CD4-positive, alpha-beta T cell (primary cell): Measurements from ENCODE around the gene ST3GAL3. TPM values are rescaled to one million over a fixed set of nuclear protein-coding genes. Genes with fewer than 3 reads are reported as not detected.

ENCODE experiments used
- ATAC-seq: fragments of 200-7000 bp; cut with Tn5 transposase; one replicate; pipeline ENCODE4 v1.10.0; 2022; ENCODE audit warnings: mild to moderate bottlenecking; ENCODE audit not compliant: poor library complexity
- CTCF ChIA-PET: fragments of 350-600 bp; sonication (Branson Sonifier 250); formaldehyde crosslinking; loops from one replicate; lab custom pipeline; 2021; ENCODE audit warnings: antibody characterized with exemption, inconsistent platforms; lab: Charles Lee
- POLR2A ChIA-PET: fragments of 350-600 bp; sonication (Branson Sonifier 250); formaldehyde crosslinking; loops from one replicate; lab custom pipeline; 2021; ENCODE audit warnings: antibody characterized with exemption, inconsistent platforms; lab: Charles Lee
- DNase-seq, 14 experiments: peaks; one replicate each; pipeline ENCODE4 v3.0.0-alpha.2; 2013 to 2020; ENCODE audit warnings: mixed read lengths in 2 of 14
- H3K27ac ChIP-seq, 2 donors: one replicate each; pipeline versions ENCODE4 v1.5.1 to v1.7.0; 2013; ENCODE audit warnings: low read length in 2 of 2, low read depth in 1 of 2, mild to moderate bottlenecking in 1 of 2
- H3K27me3 ChIP-seq, 2 experiments: 1 replicate in 1 of 2; 2 replicates in 1 of 2; pipeline versions ENCODE4 v1.6.1 to v1.7.0; 2013; ENCODE audit warnings: low read length in 2 of 2, control low read depth in 1 of 2, mild to moderate bottlenecking in 1 of 2, moderate library complexity in 1 of 2; ENCODE audit not compliant: insufficient read depth in 2 of 2, control insufficient read depth in 1 of 2
- H3K36me3 ChIP-seq: one replicate; pipeline ENCODE4 v1.6.1; 2013; ENCODE audit warnings: low read length, control low read depth; ENCODE audit not compliant: insufficient read depth
- H3K4me1 ChIP-seq: one replicate; pipeline ENCODE4 v1.6.1; 2013; ENCODE audit warnings: low read length, control low read depth; ENCODE audit not compliant: insufficient read depth
- H3K4me3 ChIP-seq: one replicate; pipeline ENCODE4 v1.5.1; 2013; ENCODE audit warnings: mild to moderate bottlenecking, low read length, moderate library complexity
- H3K9me3 ChIP-seq, 2 experiments: 1 replicate in 1 of 2; 2 replicates in 1 of 2; pipeline versions ENCODE4 v1.6.1 to v1.7.0; 2013; ENCODE audit warnings: low read length in 2 of 2, mild to moderate bottlenecking in 2 of 2, control low read depth in 1 of 2, moderate library complexity in 1 of 2; ENCODE audit not compliant: control insufficient read depth in 1 of 2, insufficient read depth in 1 of 2
- H3K27ac Mint-ChIP-seq: one replicate; pipeline ENCODE4 v1.8.0; 2020; ENCODE audit warnings: mixed read lengths
- H3K27me3 Mint-ChIP-seq: one replicate; pipeline ENCODE4 v1.8.0; 2021; ENCODE audit warnings: mixed read lengths
- H3K36me3 Mint-ChIP-seq: one replicate; pipeline ENCODE4 v1.8.0; 2021; ENCODE audit warnings: low read depth, mixed read lengths
- H3K4me1 Mint-ChIP-seq: one replicate; pipeline ENCODE4 v1.8.0; 2021; ENCODE audit warnings: low read depth, mixed read lengths
- H3K4me3 Mint-ChIP-seq: one replicate; pipeline ENCODE4 v1.8.0; 2020; ENCODE audit warnings: mild to moderate bottlenecking, mixed read lengths
- H3K9me3 Mint-ChIP-seq: one replicate; pipeline ENCODE4 v1.8.0; 2020; ENCODE audit warnings: mixed read lengths
- intact Hi-C, 2 experiments: fragments of 100-400 bp; cut with DNase I in 1 of 2; cut with micrococcal nuclease in 1 of 2; formaldehyde crosslinking; loops; one replicate each; pipeline versions ENCODE4 v1.15.1 to v1.9.0; 2023 to 2025; cut with DNase I, micrococcal nuclease
- total RNA-seq, 174 experiments: library from RNA in 2 of 174; stranded (reverse) in 2 of 174; gene quantifications; one replicate each; pipeline ENCODE4 v1.2.3 and lab custom pipeline; 2021 to 2026
- TF ChIP-seq, protein P1 (sequence below): fragments of 200-600 bp; IDR thresholded peaks from one replicate; pipeline ENCODE4 v1.8.0; 2022; ENCODE audit warnings: antibody characterized with exemption, mild to moderate bottlenecking

ST3GAL3 gene
- total RNA-seq, 2 experiments from 2014 or later = 17.6 to 20.5 TPM

DNA sequence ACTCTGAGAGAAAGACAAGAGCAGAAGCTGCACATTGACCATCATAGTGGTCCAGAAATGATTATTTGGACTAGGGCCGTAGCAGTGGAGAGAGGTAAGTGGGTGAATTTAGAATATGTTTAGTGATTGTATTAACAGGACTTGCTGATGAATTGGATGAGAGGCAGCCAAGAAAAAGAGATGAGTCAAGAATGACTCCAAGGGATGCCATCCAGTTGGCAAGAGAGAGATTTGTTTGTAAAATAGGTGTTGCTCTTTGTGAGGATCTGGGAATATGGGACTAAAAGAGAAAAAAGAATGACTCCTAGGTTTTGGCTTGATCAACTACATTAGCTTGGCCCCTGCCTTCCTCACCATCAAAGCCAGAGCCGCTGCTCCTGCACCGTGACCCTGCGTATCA lies 172.1 kb downstream of the ST3GAL3 start:
- Mint-ChIP-seq H3K9me3 (no peaks in the 10 kb centered on the region), H3K27me3 (no peaks in the 10 kb centered on the region), H3K4me3 (no peak overlapping the region), H3K27ac (no peak overlapping the region), H3K36me3 (peaks cover 5% of the 10 kb centered on the region), H3K4me1 (no peaks in the 10 kb centered on the region)
- Histone ChIP-seq H3K9me3 (no peaks in the 10 kb centered on the region), H3K4me3 (no peak overlapping the region), H3K36me3 (no peaks in the 10 kb centered on the region), H3K27me3 (no peaks in the 10 kb centered on the region), H3K27ac (no peak overlapping the region), H3K4me1 (no peaks in the 10 kb centered on the region)
- DNase-seq (no peak), ATAC-seq (no peak)
- TF ChIP-seq, protein P1, sequence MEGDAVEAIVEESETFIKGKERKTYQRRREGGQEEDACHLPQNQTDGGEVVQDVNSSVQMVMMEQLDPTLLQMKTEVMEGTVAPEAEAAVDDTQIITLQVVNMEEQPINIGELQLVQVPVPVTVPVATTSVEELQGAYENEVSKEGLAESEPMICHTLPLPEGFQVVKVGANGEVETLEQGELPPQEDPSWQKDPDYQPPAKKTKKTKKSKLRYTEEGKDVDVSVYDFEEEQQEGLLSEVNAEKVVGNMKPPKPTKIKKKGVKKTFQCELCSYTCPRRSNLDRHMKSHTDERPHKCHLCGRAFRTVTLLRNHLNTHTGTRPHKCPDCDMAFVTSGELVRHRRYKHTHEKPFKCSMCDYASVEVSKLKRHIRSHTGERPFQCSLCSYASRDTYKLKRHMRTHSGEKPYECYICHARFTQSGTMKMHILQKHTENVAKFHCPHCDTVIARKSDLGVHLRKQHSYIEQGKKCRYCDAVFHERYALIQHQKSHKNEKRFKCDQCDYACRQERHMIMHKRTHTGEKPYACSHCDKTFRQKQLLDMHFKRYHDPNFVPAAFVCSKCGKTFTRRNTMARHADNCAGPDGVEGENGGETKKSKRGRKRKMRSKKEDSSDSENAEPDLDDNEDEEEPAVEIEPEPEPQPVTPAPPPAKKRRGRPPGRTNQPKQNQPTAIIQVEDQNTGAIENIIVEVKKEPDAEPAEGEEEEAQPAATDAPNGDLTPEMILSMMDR = no peak
- POLR2A ChIA-PET = interaction anchor here (0.5 kb wide), 1 partner anchor 33 kb away, joined by 3 read pairs; no protein-coding TSS in a partner anchor
- intact Hi-C loops = no loop called here
- CTCF ChIA-PET = no interaction called here

DNA sequence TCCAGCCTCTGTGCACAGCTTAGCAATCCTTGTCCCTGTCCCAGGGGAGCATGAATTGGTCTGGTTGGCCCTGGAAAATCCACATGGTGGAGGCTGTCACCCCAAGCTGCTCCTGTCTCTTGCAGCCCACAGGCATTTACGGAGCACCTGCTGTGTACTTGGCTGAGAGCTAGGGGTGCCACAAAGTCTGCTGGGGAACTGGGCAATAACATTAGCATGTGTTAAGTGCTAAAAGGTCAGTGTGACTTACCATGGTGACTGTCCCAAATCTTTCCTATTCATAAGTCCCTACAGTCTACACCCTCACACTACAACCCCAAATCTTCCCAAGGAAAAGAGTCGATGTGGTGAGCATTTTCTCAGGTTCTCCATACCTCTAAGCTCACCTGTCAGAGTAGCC lies 172.7 kb downstream of the ST3GAL3 start:
- DNase-seq (no peak), ATAC-seq (no peak)
- Histone ChIP-seq H3K4me3 (no peak overlapping the region), H3K27ac (no peak overlapping the region), H3K27me3 (no peaks in the 10 kb centered on the region), H3K9me3 (no peaks in the 10 kb centered on the region), H3K36me3 (no peaks in the 10 kb centered on the region), H3K4me1 (no peaks in the 10 kb centered on the region)
- Mint-ChIP-seq H3K36me3 (peaks cover 5% of the 10 kb centered on the region), H3K27ac (no peak overlapping the region), H3K4me3 (no peak overlapping the region), H3K27me3 (no peaks in the 10 kb centered on the region), H3K4me1 (no peaks in the 10 kb centered on the region), H3K9me3 (no peaks in the 10 kb centered on the region)
- intact Hi-C loops = no loop called here
- ChIA-PET POLR2A (interaction anchor here (0.5 kb wide), 1 partner anchor 34 kb away, joined by 3 read pairs; no protein-coding TSS in a partner anchor), CTCF (no interaction called here)
- TF ChIP-seq, protein P1 = no peak

DNA sequence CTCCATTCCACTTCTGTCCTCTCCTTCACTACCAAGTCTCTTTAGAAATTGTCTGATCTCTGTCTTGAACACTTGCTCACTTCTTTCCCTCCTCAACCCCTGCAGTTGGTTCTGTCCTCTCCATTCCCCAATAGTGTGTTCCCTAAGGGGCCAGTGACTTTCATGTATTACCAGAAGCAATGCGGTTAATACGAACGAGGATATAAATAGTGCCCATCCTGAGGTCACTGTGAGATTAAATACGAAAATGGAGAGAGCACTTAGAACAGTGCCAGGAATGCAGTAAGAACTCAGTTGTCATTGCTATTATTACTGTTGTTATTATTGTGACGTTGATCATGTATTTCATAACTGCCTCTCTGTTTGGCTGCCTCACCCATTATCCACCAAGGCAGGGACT lies 173.3 kb downstream of the ST3GAL3 start:
- ATAC-seq (no peak), DNase-seq (no peak)
- Histone ChIP-seq H3K36me3 (no peaks in the 10 kb centered on the region), H3K4me3 (no peak overlapping the region), H3K4me1 (peaks cover 2% of the 10 kb centered on the region), H3K27ac (no peak overlapping the region), H3K27me3 (no peaks in the 10 kb centered on the region), H3K9me3 (no peaks in the 10 kb centered on the region)
- peaks cover 5% of the 10 kb centered on the region for H3K36me3 Mint-ChIP-seq
- H3K4me1 Mint-ChIP-seq = no peaks in the 10 kb centered on the region
- no peak overlapping the region for H3K4me3 Mint-ChIP-seq
- ChIA-PET POLR2A (no interaction called here), CTCF (no interaction called here)
- TF ChIP-seq, protein P1 = no peak
- intact Hi-C loops = no loop called here
- H3K9me3 Mint-ChIP-seq = no peaks in the 10 kb centered on the region
- H3K27me3 Mint-ChIP-seq = no peaks in the 10 kb centered on the region
- H3K27ac Mint-ChIP-seq = no peak overlapping the region
